CD8-positive, alpha-beta memory T cell (primary cell): ENCODE results near the gene MTF2. TPM values are rescaled to one million over a fixed set of nuclear protein-coding genes. Genes with fewer than 3 reads are reported as not detected.
"Not testable (repeated sequence)": the region's sequence is repeated elsewhere in the genome, so short reads cannot be mapped to it uniquely, and the experiment has no call there.

Experiments used
- CTCF ChIA-PET: fragments of 350-600 bp; sonication (Branson Sonifier 250); formaldehyde crosslinking; loops from one replicate; lab custom pipeline; 2021; ENCODE audit warnings: antibody characterized with exemption; lab: Charles Lee
- POLR2A ChIA-PET: fragments of 350-600 bp; sonication (Branson Sonifier 250); formaldehyde crosslinking; loops from one replicate; lab custom pipeline; 2021; ENCODE audit warnings: antibody characterized with exemption; lab: Charles Lee
- DNase-seq, 5 donors: peaks; one replicate each; pipeline versions ENCODE4 v3.0.0 to v3.0.0-alpha.2; 2020 to 2022; ENCODE audit warnings: mixed read lengths in 1 of 5
- H3K27ac ChIP-seq: one replicate; pipeline ENCODE4 v1.7.0; 2013; ENCODE audit warnings: low read depth, mild to moderate bottlenecking, low read length, moderate library complexity
- H3K27me3 ChIP-seq: 2 replicates; pipeline ENCODE4 v1.7.0; 2013; ENCODE audit warnings: low read length, mild to moderate bottlenecking; ENCODE audit not compliant: insufficient read depth, poor library complexity, severe bottlenecking
- H3K36me3 ChIP-seq: 2 replicates; pipeline ENCODE4 v1.7.0; 2013; ENCODE audit warnings: mild to moderate bottlenecking, low read length, moderate library complexity; ENCODE audit not compliant: insufficient read depth
- H3K4me1 ChIP-seq: 2 replicates; pipeline ENCODE4 v1.7.0; 2013; ENCODE audit warnings: mild to moderate bottlenecking, low read length, moderate library complexity; ENCODE audit not compliant: insufficient read depth
- H3K4me3 ChIP-seq: 2 replicates; pipeline ENCODE4 v1.7.0; 2013; ENCODE audit warnings: mild to moderate bottlenecking, low read length
- H3K9me3 ChIP-seq: 2 replicates; pipeline ENCODE4 v1.7.0; 2013; ENCODE audit warnings: mild to moderate bottlenecking, low read length
- H3K27ac Mint-ChIP-seq, 8 donors: one replicate each; pipeline ENCODE4 v1.8.0; 2020 to 2021; ENCODE audit warnings: mixed read lengths in 8 of 8, mild to moderate bottlenecking in 6 of 8, inconsistent platforms in 3 of 8, moderate library complexity in 3 of 8
- H3K27me3 Mint-ChIP-seq, 2 donors: one replicate each; pipeline ENCODE4 v1.8.0; 2020 to 2021; ENCODE audit warnings: mixed read lengths in 2 of 2, mild to moderate bottlenecking in 1 of 2, moderate library complexity in 1 of 2
- H3K36me3 Mint-ChIP-seq, 3 donors: one replicate each; pipeline ENCODE4 v1.8.0; 2020 to 2021; ENCODE audit warnings: mixed read lengths in 3 of 3, inconsistent platforms in 1 of 3, mild to moderate bottlenecking in 1 of 3
- H3K4me1 Mint-ChIP-seq, 3 donors: one replicate each; pipeline ENCODE4 v1.8.0; 2020 to 2021; ENCODE audit warnings: mixed read lengths in 3 of 3, inconsistent platforms in 1 of 3, mild to moderate bottlenecking in 1 of 3
- H3K4me3 Mint-ChIP-seq, 7 donors: one replicate each; pipeline ENCODE4 v1.8.0; 2020 to 2021; ENCODE audit warnings: mixed read lengths in 7 of 7, mild to moderate bottlenecking in 6 of 7, moderate library complexity in 4 of 7, inconsistent platforms in 2 of 7
- H3K9me3 Mint-ChIP-seq, 5 donors: one replicate each; pipeline ENCODE4 v1.8.0; 2020 to 2022; ENCODE audit warnings: mixed read lengths in 5 of 5, mild to moderate bottlenecking in 3 of 5, moderate library complexity in 2 of 5, inconsistent platforms in 1 of 5
- polyA plus RNA-seq: library from polyadenylated mRNA; unstranded; fragments of 300-500 nt; fragmentation: Illumina TruSeq; gene quantifications from one replicate; pipeline ENCODE4 v1.2.3, GENCODE V29; 2021
- total RNA-seq, 2 experiments: library from RNA; stranded (reverse); gene quantifications; one replicate each; pipeline ENCODE4 v1.2.3, GENCODE V29; 2021

The MTF2 gene
- total RNA-seq: 10 to 100 TPM; 42.1 to 43.4 TPM
- 66.7 TPM for polyA plus RNA-seq

DNA sequence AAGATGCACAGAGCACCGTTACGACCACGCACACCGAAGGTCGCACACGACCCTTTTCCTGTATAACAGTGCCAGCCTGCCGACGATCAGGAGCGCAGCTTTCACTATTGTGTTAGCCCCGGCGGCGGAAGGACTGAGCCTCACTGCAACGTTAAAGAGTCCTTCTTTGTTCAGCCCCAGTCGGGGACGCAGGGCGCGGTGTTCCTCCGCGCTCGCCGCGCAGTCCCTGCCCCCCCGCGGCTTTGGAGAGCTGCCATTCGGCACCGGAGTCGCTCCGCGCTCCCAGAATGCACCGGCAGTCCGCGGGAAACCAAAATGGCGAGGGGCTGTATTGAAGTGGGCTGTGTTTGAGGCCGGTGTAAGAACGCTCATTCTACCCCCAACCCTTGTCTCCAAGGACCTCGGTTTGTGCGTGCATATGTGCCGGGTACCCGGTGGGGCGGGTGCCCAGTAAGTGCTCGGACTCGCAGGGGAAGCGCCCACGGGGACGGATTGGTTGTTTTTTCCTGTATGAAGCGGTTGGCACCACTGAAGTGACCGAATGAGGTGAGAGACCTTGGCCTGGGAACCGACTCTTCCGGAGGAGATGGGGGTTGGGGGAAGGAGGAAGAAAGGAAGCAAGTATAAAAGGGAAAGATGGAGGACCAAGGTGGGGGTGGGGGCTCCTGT is at the start of gene MTF2:
MTF2 (plus strand) TSS at position 298 of the 669 bp plus-strand sequence; CDS start at position 542, 244 bp downstream.
- no peaks in the 10 kb centered on the region for H3K9me3 Mint-ChIP-seq
- POLR2A ChIA-PET: interaction anchor here (0.5 to 1.8 kb wide), 11 partner anchors 12 to 768 kb away, joined by 3 to 15 read pairs (median 4); no protein-coding TSS in a partner anchor
- peaks cover 0 to 19% (median 2%) of the 10 kb centered on the region in 3 donors for H3K36me3 Mint-ChIP-seq

GRCh38 chr1:93029317-93029716 is 49.8 kb upstream of the MTF2 start:
- H3K4me3 ChIP-seq: no peak overlapping the region
- Mint-ChIP-seq H3K27ac (peak overlapping the region; percentile 4 to 95 (median 62)), H3K4me3 (peak overlapping the region in 1 of 7 donors; percentile 15), H3K4me1 (peaks cover 10 to 14% (median 10%) of the 10 kb centered on the region in 3 donors), H3K9me3 (no peaks in the 10 kb centered on the region), H3K36me3 (no peaks in the 10 kb centered on the region), H3K27me3 (peaks cover 2 to 18% of the 10 kb centered on the region in 2 donors)
- POLR2A ChIA-PET: interaction anchor here (1.0 to 1.2 kb wide), 2 partner anchors 28 to 49 kb away, joined by 4 to 5 read pairs; no protein-coding TSS in a partner anchor
- CTCF ChIA-PET: interaction anchor here (0.9 kb wide), 1 partner anchor 33 kb away, joined by 6 read pairs; no protein-coding TSS in a partner anchor
- no peaks in the 10 kb centered on the region for H3K9me3 ChIP-seq
- H3K27ac ChIP-seq: no peak overlapping the region
- no peaks in the 10 kb centered on the region for H3K36me3 ChIP-seq
- no peaks in the 10 kb centered on the region for H3K27me3 ChIP-seq
- peak in 2 of 5 donors; percentile 73 to 81 for DNase-seq
- H3K4me1 ChIP-seq: peaks cover 24% of the 10 kb centered on the region

More for the DNA sequence above, at the start of gene MTF2:
- Histone ChIP-seq H3K27ac (peak within 1 kb of the TSS; percentile 84), H3K4me3 (peak within 1 kb of the TSS; percentile 96), H3K4me1 (peaks cover 42% of the 10 kb centered on the region), H3K36me3 (no peaks in the 10 kb centered on the region), H3K9me3 (no peaks in the 10 kb centered on the region), H3K27me3 (no peaks in the 10 kb centered on the region)
- H3K27ac Mint-ChIP-seq: peak within 1 kb of the TSS; percentile 91 to 99 (median 94)
- peak within 1 kb of the TSS; percentile 86 to 98 (median 94) for H3K4me3 Mint-ChIP-seq
- H3K4me1 Mint-ChIP-seq: peaks cover 46 to 63% (median 62%) of the 10 kb centered on the region in 3 donors
- CTCF ChIA-PET: interaction anchor here (1.0 to 4.2 kb wide), 13 partner anchors 10 to 767 kb away, joined by 3 to 24 read pairs (median 4); partner anchors contain the start of genes DIPK1A and RPL5
- H3K27me3 Mint-ChIP-seq: no peaks in the 10 kb centered on the region
- DNase-seq: peak; percentile 85 to 94 (median 89)

GRCh38 chr1:93030191-93030590 is 48.9 kb upstream of the MTF2 start:
- H3K27me3 ChIP-seq, H3K9me3 ChIP-seq, H3K36me3 Mint-ChIP-seq, H3K4me3 Mint-ChIP-seq, DNase-seq, H3K27ac ChIP-seq, H3K9me3 Mint-ChIP-seq, H3K4me3 ChIP-seq, H3K36me3 ChIP-seq: not testable (repeated sequence)
- peaks cover 24% of the 10 kb centered on the region for H3K4me1 ChIP-seq
- ChIA-PET POLR2A (interaction anchor here (1.0 kb wide), 1 partner anchor 29 kb away, joined by 5 read pairs; no protein-coding TSS in a partner anchor), CTCF (interaction anchor here (0.9 kb wide), 1 partner anchor 32 kb away, joined by 6 read pairs; no protein-coding TSS in a partner anchor)
- peak overlapping the region in 1 of 8 donors; percentile 95 for H3K27ac Mint-ChIP-seq
- peaks cover 10 to 14% (median 10%) of the 10 kb centered on the region in 3 donors for H3K4me1 Mint-ChIP-seq
- peaks cover 2 to 18% of the 10 kb centered on the region in 2 donors for H3K27me3 Mint-ChIP-seq

GRCh38 chr1:93031711-93032110 is 47.4 kb upstream of the MTF2 start:
- Histone ChIP-seq H3K27ac (no peak overlapping the region), H3K36me3 (no peaks in the 10 kb centered on the region), H3K4me1 (peaks cover 24% of the 10 kb centered on the region), H3K9me3 (no peaks in the 10 kb centered on the region), H3K27me3 (no peaks in the 10 kb centered on the region), H3K4me3 (no peak overlapping the region)
- no peak for DNase-seq
- Mint-ChIP-seq H3K4me1 (peaks cover 10 to 14% (median 10%) of the 10 kb centered on the region in 3 donors), H3K27me3 (peaks cover 2 to 13% of the 10 kb centered on the region in 2 donors), H3K4me3 (no peak overlapping the region), H3K27ac (no peak overlapping the region), H3K9me3 (no peaks in the 10 kb centered on the region), H3K36me3 (no peaks in the 10 kb centered on the region)
- POLR2A ChIA-PET: no interaction called here
- CTCF ChIA-PET: interaction anchor here (1.5 kb wide), 1 partner anchor 31 kb away, joined by 5 read pairs; no protein-coding TSS in a partner anchor

- peaks cover 23% of the 10 kb centered on the region for H3K4me1 ChIP-seq
- H3K4me3 Mint-ChIP-seq: no peak overlapping the region
- peaks cover 10 to 14% (median 10%) of the 10 kb centered on the region in 3 donors for H3K4me1 Mint-ChIP-seq
- H3K27ac Mint-ChIP-seq: no peak overlapping the region
- no peaks in the 10 kb centered on the region for H3K9me3 Mint-ChIP-seq
- DNase-seq: no peak
- ChIA-PET CTCF (interaction anchor here (1.0 kb wide), 1 partner anchor 12 kb away, joined by 3 read pairs; no protein-coding TSS in a partner anchor), POLR2A (no interaction called here)
- peak overlapping the region; percentile 48 for H3K27ac ChIP-seq
- H3K36me3 Mint-ChIP-seq: no peaks in the 10 kb centered on the region
- no peak overlapping the region for H3K4me3 ChIP-seq
- H3K9me3 ChIP-seq: no peaks in the 10 kb centered on the region
- no peaks in the 10 kb centered on the region for H3K27me3 ChIP-seq
- H3K27me3 Mint-ChIP-seq: peaks cover 2 to 9% of the 10 kb centered on the region in 2 donors
- no peaks in the 10 kb centered on the region for H3K36me3 ChIP-seq
Measured at GRCh38 chr1:93033029-93033428, 46.1 kb upstream of the MTF2 start.

DNA sequence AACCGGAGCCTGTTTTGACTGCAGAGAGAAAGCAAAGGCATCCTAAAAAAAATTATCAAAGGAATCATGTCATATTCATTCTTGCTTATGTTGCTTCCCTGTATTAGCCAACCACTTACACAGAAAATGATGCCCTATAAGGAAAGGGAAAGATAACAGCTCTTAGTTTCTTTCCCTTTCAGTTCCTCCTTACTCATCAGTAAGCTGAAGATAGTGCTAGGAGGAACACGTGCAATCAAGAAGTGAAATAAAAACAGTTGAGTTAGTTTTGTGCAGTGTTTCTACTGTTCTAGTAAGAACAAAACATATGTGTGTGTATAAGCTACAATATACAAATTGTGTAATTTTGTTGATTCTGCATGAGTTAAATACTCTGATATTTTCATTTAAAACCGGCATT is 45.3 kb upstream of the MTF2 start:
- Histone ChIP-seq H3K4me3 (no peak overlapping the region), H3K4me1 (peaks cover 15% of the 10 kb centered on the region), H3K9me3 (no peaks in the 10 kb centered on the region), H3K27ac (peak overlapping the region; percentile 48), H3K27me3 (no peaks in the 10 kb centered on the region), H3K36me3 (no peaks in the 10 kb centered on the region)
- Mint-ChIP-seq H3K27me3 (peaks cover 2 to 9% of the 10 kb centered on the region in 2 donors), H3K36me3 (no peaks in the 10 kb centered on the region), H3K4me3 (no peak overlapping the region), H3K9me3 (no peaks in the 10 kb centered on the region), H3K27ac (no peak overlapping the region), H3K4me1 (peaks cover 8 to 9% (median 9%) of the 10 kb centered on the region in 3 donors)
- ChIA-PET CTCF (interaction anchor here (0.7 kb wide), 1 partner anchor 13 kb away, joined by 3 read pairs; no protein-coding TSS in a partner anchor), POLR2A (no interaction called here)
- no peak for DNase-seq

DNA sequence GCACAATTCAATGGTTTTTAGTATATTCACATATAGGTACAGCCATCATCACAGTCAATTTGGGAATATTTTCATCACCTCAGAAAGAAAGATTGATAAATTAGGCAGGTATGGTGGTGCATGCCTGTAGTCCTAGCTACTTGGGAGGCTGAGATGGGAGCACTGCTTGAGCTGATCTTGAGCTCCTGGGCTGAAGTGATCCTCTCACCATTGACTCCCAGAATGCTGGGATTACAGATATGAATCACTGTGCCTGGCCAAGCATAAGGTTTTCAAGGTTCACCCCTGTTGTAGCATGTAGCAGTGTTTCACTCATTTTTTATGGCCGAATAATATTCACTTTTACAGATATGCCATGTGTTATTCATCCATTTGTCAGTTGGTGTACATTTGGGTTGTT is 44.7 kb upstream of the MTF2 start:
- H3K27ac Mint-ChIP-seq: no peak overlapping the region
- H3K27ac ChIP-seq: no peak overlapping the region

DNA sequence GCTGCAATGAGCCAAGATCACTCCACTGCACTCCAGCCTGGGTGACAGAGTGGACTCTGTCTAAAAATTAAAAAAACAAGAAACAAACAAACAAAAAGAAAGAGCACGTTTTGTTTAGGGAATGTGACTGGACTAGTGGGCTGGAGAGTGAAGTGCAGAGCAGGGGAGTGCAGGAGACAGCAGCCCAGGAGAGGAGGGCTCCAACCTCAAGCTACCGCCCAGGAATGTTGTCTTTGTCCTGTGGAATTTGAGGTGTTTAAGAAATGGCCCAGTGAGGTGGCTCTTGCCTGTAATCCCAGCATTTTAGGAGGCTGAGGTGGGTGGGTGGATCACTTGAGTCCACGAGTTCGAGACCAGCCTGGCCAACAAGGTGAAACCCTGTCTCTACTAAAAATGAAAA is 42.4 kb upstream of the MTF2 start:
- POLR2A ChIA-PET: no interaction called here
- Mint-ChIP-seq H3K9me3 (no peaks in the 10 kb centered on the region), H3K27me3 (peaks cover 2 to 9% of the 10 kb centered on the region in 2 donors), H3K4me3 (no peak overlapping the region), H3K36me3 (no peaks in the 10 kb centered on the region), H3K4me1 (peaks cover 2% of the 10 kb centered on the region in 3 donors), H3K27ac (no peak overlapping the region)
- CTCF ChIA-PET: no interaction called here
- no peak overlapping the region for H3K4me3 ChIP-seq
- H3K4me1 ChIP-seq: peaks cover under 1% of the 10 kb centered on the region
- no peak for DNase-seq
- no peaks in the 10 kb centered on the region for H3K27me3 ChIP-seq
- no peak overlapping the region for H3K27ac ChIP-seq
- H3K36me3 ChIP-seq: no peaks in the 10 kb centered on the region
- H3K9me3 ChIP-seq: no peaks in the 10 kb centered on the region

More for the DNA sequence above, 44.7 kb upstream of the MTF2 start:
- Histone ChIP-seq H3K4me1 (peaks cover 9% of the 10 kb centered on the region), H3K9me3 (no peaks in the 10 kb centered on the region), H3K27me3 (no peaks in the 10 kb centered on the region), H3K36me3 (no peaks in the 10 kb centered on the region), H3K4me3 (no peak overlapping the region)
- POLR2A ChIA-PET: no interaction called here
- H3K36me3 Mint-ChIP-seq: no peaks in the 10 kb centered on the region
- H3K4me1 Mint-ChIP-seq: peaks cover 4 to 6% (median 5%) of the 10 kb centered on the region in 3 donors
- H3K4me3 Mint-ChIP-seq: no peak overlapping the region
- H3K27me3 Mint-ChIP-seq: peaks cover 2 to 9% of the 10 kb centered on the region in 2 donors
- DNase-seq: no peak
- CTCF ChIA-PET: interaction anchor here (0.7 kb wide), 1 partner anchor 13 kb away, joined by 3 read pairs; no protein-coding TSS in a partner anchor
- no peaks in the 10 kb centered on the region for H3K9me3 Mint-ChIP-seq
